Astrocyte (in vitro differentiated cells and primary cell): ENCODE data around the gene NCOA3. TPM values are rescaled to one million over a fixed set of nuclear protein-coding genes. Genes with fewer than 3 reads are reported as not detected.

Experiments used
- DNase-seq: peaks from one replicate; pipeline ENCODE4 v3.0.0-alpha.2; 2010; ENCODE audit warnings: low read depth
- FAIRE-seq: peaks from 2 replicates; lab custom pipeline; 2011; peaks lifted over from hg19 to GRCh38; lab: Jason Lieb, UNC
- H2AFZ ChIP-seq: 2 replicates; pipeline ENCODE4 v1.6.0; 2012; ENCODE audit warnings: low read depth, low read length, inconsistent platforms
- H3K27ac ChIP-seq: 2 replicates; pipeline ENCODE4 v1.5.1; 2011; ENCODE audit warnings: low read depth, low read length, inconsistent platforms
- H3K27me3 ChIP-seq: 2 replicates; pipeline ENCODE4 v1.6.0; 2011; ENCODE audit warnings: low read length, inconsistent platforms; ENCODE audit not compliant: insufficient read depth
- H3K36me3 ChIP-seq: 2 replicates; pipeline ENCODE4 v1.5.1; 2011; ENCODE audit warnings: low read length, inconsistent platforms; ENCODE audit not compliant: insufficient read depth
- H3K4me1 ChIP-seq: 2 replicates; pipeline ENCODE4 v1.5.1; 2011; ENCODE audit warnings: low read length, inconsistent platforms; ENCODE audit not compliant: insufficient read depth
- H3K4me2 ChIP-seq: 2 replicates; pipeline ENCODE4 v1.6.0; 2012; ENCODE audit warnings: low read length, inconsistent platforms
- H3K4me3 ChIP-seq: 2 replicates; pipeline ENCODE4 v1.5.1; 2011; ENCODE audit warnings: low read depth, mild to moderate bottlenecking, low read length, inconsistent platforms; ENCODE audit not compliant: insufficient read depth
- H3K79me2 ChIP-seq: 2 replicates; pipeline ENCODE4 v1.6.0; 2012; ENCODE audit warnings: mild to moderate bottlenecking, low read length, inconsistent platforms; ENCODE audit not compliant: insufficient read depth
- H3K9ac ChIP-seq: 2 replicates; pipeline ENCODE4 v1.6.0; 2012; ENCODE audit warnings: mild to moderate bottlenecking, low read length, inconsistent platforms
- H3K9me3 ChIP-seq: 2 replicates; pipeline ENCODE4 v1.5.1; 2012; ENCODE audit warnings: low read depth, mild to moderate bottlenecking, low read length, inconsistent platforms; ENCODE audit not compliant: insufficient read depth
- H4K20me1 ChIP-seq: 2 replicates; pipeline ENCODE4 v1.6.0; 2012; ENCODE audit warnings: low read length, inconsistent platforms; ENCODE audit not compliant: insufficient read depth
- H3K27ac Mint-ChIP-seq: one replicate; pipeline ENCODE4 v1.8.0; 2021; ENCODE audit warnings: mild to moderate bottlenecking, mixed read lengths; ENCODE audit not compliant: unreplicated experiment
- H3K27me3 Mint-ChIP-seq: one replicate; pipeline ENCODE4 v1.8.0; 2021; ENCODE audit warnings: low read depth, mixed read lengths; ENCODE audit not compliant: unreplicated experiment
- H3K36me3 Mint-ChIP-seq: one replicate; pipeline ENCODE4 v1.8.0; 2021; ENCODE audit warnings: low read depth, mixed read lengths; ENCODE audit not compliant: unreplicated experiment
- H3K4me1 Mint-ChIP-seq: one replicate; pipeline ENCODE4 v1.8.0; 2021; ENCODE audit warnings: low read depth, mixed read lengths; ENCODE audit not compliant: unreplicated experiment
- H3K4me3 Mint-ChIP-seq: one replicate; pipeline ENCODE4 v1.8.0; 2021; ENCODE audit warnings: mild to moderate bottlenecking, moderate library complexity, mixed read lengths; ENCODE audit not compliant: unreplicated experiment
- H3K9me3 Mint-ChIP-seq: one replicate; pipeline ENCODE4 v1.8.0; 2021; ENCODE audit warnings: mild to moderate bottlenecking, mixed read lengths; ENCODE audit not compliant: unreplicated experiment
- EZH2 ChIP-seq: IDR thresholded peaks from 2 replicates; pipeline ENCODE4 v1.6.1; 2012; ENCODE audit warnings: mild to moderate bottlenecking, low read length, inconsistent platforms; ENCODE audit not compliant: insufficient read depth
- total RNA-seq: library from RNA; stranded (reverse); gene quantifications from 2 replicates; pipeline ENCODE4 v1.2.1, GENCODE V29; 2021
- TF ChIP-seq, protein P1 (sequence below): IDR thresholded peaks from 2 replicates; pipeline ENCODE4 v1.5.1; 2011; ENCODE audit warnings: low read depth, mild to moderate bottlenecking, inconsistent platforms, low read length, moderate library complexity; ENCODE audit not compliant: insufficient read depth

The NCOA3 gene
- total RNA-seq, 1 donor from 2014 or later = 30.5 TPM

DNA sequence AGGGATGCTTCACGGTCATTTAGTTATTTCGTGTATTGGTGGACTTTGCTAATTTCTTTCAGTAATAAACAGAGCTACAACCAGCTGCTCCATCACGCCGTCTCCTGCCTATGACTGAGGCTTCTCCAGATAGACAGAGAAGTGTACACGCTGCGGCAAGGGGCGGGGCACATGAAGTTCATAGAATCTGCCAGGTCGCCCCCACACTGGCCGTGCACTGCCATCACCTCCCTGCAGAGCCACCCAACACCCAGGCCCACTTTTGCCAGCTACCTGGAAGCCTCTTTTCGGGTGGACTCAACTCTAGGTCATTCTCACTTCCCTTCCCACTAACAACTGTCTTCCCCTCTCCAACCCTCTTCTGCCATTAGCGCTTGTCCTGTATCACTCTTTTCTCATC, 195.2 kb downstream of the NCOA3 start:
- no peak overlapping the region for H3K4me3 ChIP-seq
- H3K27ac ChIP-seq = no peak overlapping the region
- H3K27me3 ChIP-seq = no peaks in the 10 kb centered on the region
- no peaks in the 10 kb centered on the region for H3K79me2 ChIP-seq
- no peak overlapping the region for H3K9ac ChIP-seq
- no peaks in the 10 kb centered on the region for H3K9me3 Mint-ChIP-seq
- no peak overlapping the region for H3K4me3 Mint-ChIP-seq
- H3K27ac Mint-ChIP-seq = no peak overlapping the region
- H3K4me2 ChIP-seq = no peak overlapping the region
- FAIRE-seq = no peak
- no peak for DNase-seq
- peaks cover 8% of the 10 kb centered on the region for H3K9me3 ChIP-seq
- no peak for TF ChIP-seq EZH2
- TF ChIP-seq, protein P1, sequence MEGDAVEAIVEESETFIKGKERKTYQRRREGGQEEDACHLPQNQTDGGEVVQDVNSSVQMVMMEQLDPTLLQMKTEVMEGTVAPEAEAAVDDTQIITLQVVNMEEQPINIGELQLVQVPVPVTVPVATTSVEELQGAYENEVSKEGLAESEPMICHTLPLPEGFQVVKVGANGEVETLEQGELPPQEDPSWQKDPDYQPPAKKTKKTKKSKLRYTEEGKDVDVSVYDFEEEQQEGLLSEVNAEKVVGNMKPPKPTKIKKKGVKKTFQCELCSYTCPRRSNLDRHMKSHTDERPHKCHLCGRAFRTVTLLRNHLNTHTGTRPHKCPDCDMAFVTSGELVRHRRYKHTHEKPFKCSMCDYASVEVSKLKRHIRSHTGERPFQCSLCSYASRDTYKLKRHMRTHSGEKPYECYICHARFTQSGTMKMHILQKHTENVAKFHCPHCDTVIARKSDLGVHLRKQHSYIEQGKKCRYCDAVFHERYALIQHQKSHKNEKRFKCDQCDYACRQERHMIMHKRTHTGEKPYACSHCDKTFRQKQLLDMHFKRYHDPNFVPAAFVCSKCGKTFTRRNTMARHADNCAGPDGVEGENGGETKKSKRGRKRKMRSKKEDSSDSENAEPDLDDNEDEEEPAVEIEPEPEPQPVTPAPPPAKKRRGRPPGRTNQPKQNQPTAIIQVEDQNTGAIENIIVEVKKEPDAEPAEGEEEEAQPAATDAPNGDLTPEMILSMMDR = no peak
- H3K4me1 Mint-ChIP-seq = peaks cover 15% of the 10 kb centered on the region
- peaks cover 1% of the 10 kb centered on the region for H3K27me3 Mint-ChIP-seq
- H2AFZ ChIP-seq = no peak overlapping the region
- H3K4me1 ChIP-seq = no peaks in the 10 kb centered on the region
- no peaks in the 10 kb centered on the region for H4K20me1 ChIP-seq
- peaks cover 13% of the 10 kb centered on the region for H3K36me3 Mint-ChIP-seq
- H3K36me3 ChIP-seq = no peaks in the 10 kb centered on the region

- FAIRE-seq (no peak), DNase-seq (no peak)
- Histone ChIP-seq H3K27ac (no peak overlapping the region), H3K4me1 (no peaks in the 10 kb centered on the region), H3K36me3 (no peaks in the 10 kb centered on the region), H3K4me2 (no peak overlapping the region), H3K9ac (no peak overlapping the region), H3K4me3 (no peak overlapping the region), H4K20me1 (no peaks in the 10 kb centered on the region), H2AFZ (no peak overlapping the region), H3K79me2 (no peaks in the 10 kb centered on the region), H3K9me3 (no peaks in the 10 kb centered on the region), H3K27me3 (no peaks in the 10 kb centered on the region)
- Mint-ChIP-seq H3K9me3 (no peaks in the 10 kb centered on the region), H3K4me3 (no peak overlapping the region), H3K4me1 (peaks cover 15% of the 10 kb centered on the region), H3K27ac (no peak overlapping the region), H3K27me3 (peaks cover 1% of the 10 kb centered on the region), H3K36me3 (peaks cover 13% of the 10 kb centered on the region)
- TF ChIP-seq, protein P1 = no peak
- no peak for TF ChIP-seq EZH2
Observed at GRCh38 chr20:47698142-47698541, 196.5 kb downstream of the NCOA3 start.

- H3K36me3 Mint-ChIP-seq = peaks cover 15% of the 10 kb centered on the region
- no peak overlapping the region for H2AFZ ChIP-seq
- H3K9ac ChIP-seq = no peak overlapping the region
- H3K27ac Mint-ChIP-seq = no peak overlapping the region
- peaks cover 1% of the 10 kb centered on the region for H3K27me3 Mint-ChIP-seq
- H3K27ac ChIP-seq = no peak overlapping the region
- no peak overlapping the region for H3K4me3 ChIP-seq
- peaks cover 24% of the 10 kb centered on the region for H3K4me1 Mint-ChIP-seq
- H3K27me3 ChIP-seq = no peaks in the 10 kb centered on the region
- H3K4me1 ChIP-seq = peaks cover 2% of the 10 kb centered on the region
- H3K79me2 ChIP-seq = no peaks in the 10 kb centered on the region
- no peak overlapping the region for H3K4me3 Mint-ChIP-seq
- DNase-seq = no peak
- no peaks in the 10 kb centered on the region for H3K36me3 ChIP-seq
- TF ChIP-seq, protein P1 = no peak
- no peak for TF ChIP-seq EZH2
- no peaks in the 10 kb centered on the region for H3K9me3 Mint-ChIP-seq
- H4K20me1 ChIP-seq = no peaks in the 10 kb centered on the region
- no peaks in the 10 kb centered on the region for H3K9me3 ChIP-seq
- no peak for FAIRE-seq
- H3K4me2 ChIP-seq = no peak overlapping the region
Observed at GRCh38 chr20:47699818-47700217, 198.1 kb downstream of the NCOA3 start.
